HG02885 (cell line): ENCODE data around the gene MT1HL1.

Experiments used
- ATAC-seq: cut with Tn5 transposase; IDR thresholded peaks from one replicate; pipeline ENCODE4 v1.9.1; 2021; ENCODE audit warnings: mild to moderate bottlenecking; ENCODE audit not compliant: unreplicated experiment, poor library complexity

Gene MT1HL1

GRCh38 chr1:237025358-237026074 lies 21.3 kb upstream of the MT1HL1 start:
- no peak for ATAC-seq

- no peak for ATAC-seq
Measured at GRCh38 chr1:237018896-237019295, 14.7 kb upstream of the MT1HL1 start.

GRCh38 chr1:237016626-237017025 lies 12.4 kb upstream of the MT1HL1 start:
- no peak for ATAC-seq

GRCh38 chr1:237013608-237014007 lies 9.4 kb upstream of the MT1HL1 start:
- no peak for ATAC-seq

GRCh38 chr1:237012788-237013383 lies 8.6 kb upstream of the MT1HL1 start:
- ATAC-seq = no peak

GRCh38 chr1:237012361-237012760 lies 8.1 kb upstream of the MT1HL1 start:
- ATAC-seq = no peak

- ATAC-seq = no peak
Measured at GRCh38 chr1:237011432-237011831, 7.2 kb upstream of the MT1HL1 start.

GRCh38 chr1:237009611-237010010 lies 5.4 kb upstream of the MT1HL1 start:
- ATAC-seq = no peak

- no peak for ATAC-seq
Measured at GRCh38 chr1:237007147-237007881, 3.1 kb upstream of the MT1HL1 start.

GRCh38 chr1:237005674-237006073 lies 1.4 kb upstream of the MT1HL1 start:
- ATAC-seq = no peak

- ATAC-seq = no peak
Measured at GRCh38 chr1:237003516-237003915, 725 bp downstream of the MT1HL1 start.

- ATAC-seq = no peak
Measured at GRCh38 chr1:237000191-237000590, 4.0 kb downstream of the MT1HL1 start.

- no peak for ATAC-seq
Measured at GRCh38 chr1:236998546-236998945, 5.7 kb downstream of the MT1HL1 start.

- ATAC-seq = no peak
Measured at GRCh38 chr1:236997882-236998281, 6.4 kb downstream of the MT1HL1 start.

GRCh38 chr1:236997361-236997760 lies 6.9 kb downstream of the MT1HL1 start:
- ATAC-seq = no peak

GRCh38 chr1:236994450-236994849 lies 9.8 kb downstream of the MT1HL1 start:
- no peak for ATAC-seq

GRCh38 chr1:236992449-236992848 lies 11.8 kb downstream of the MT1HL1 start:
- no peak for ATAC-seq

GRCh38 chr1:236990052-236990445 lies 14.2 kb downstream of the MT1HL1 start:
- no peak for ATAC-seq

- ATAC-seq = no peak
Measured at GRCh38 chr1:236989290-236990051, 14.8 kb downstream of the MT1HL1 start.

- ATAC-seq = no peak
Measured at GRCh38 chr1:236983818-236984217, 20.4 kb downstream of the MT1HL1 start.

- no peak for ATAC-seq
Measured at GRCh38 chr1:236982380-236982779, 21.9 kb downstream of the MT1HL1 start.
